ENCODE data around the gene RAPGEF4. TPM values are rescaled to one million over a fixed set of nuclear protein-coding genes. Genes with fewer than 3 reads are reported as not detected.
"Not testable (repeated sequence)": the region's sequence is repeated elsewhere in the genome, so short reads cannot be mapped to it uniquely, and the experiment has no call there.

The RAPGEF4 gene
- polyA plus RNA-seq, 12 donors: 2.1 to 16.7 (median 3.8) TPM; not detected in 1

GRCh38 chr2:173092844-173093402 lies 357.3 kb downstream of the RAPGEF4 start:
- DNase-seq: no peak

GRCh38 chr2:173093617-173094016 lies 358.0 kb downstream of the RAPGEF4 start:
- not testable (repeated sequence) for DNase-seq

- no peak for DNase-seq
These were observed 359.1 kb downstream of the RAPGEF4 start for GRCh38 chr2:173094731-173095130.

- DNase-seq: no peak
These were observed 359.7 kb downstream of the RAPGEF4 start for GRCh38 chr2:173095356-173095755.

- no peak for DNase-seq
These were observed 363.6 kb downstream of the RAPGEF4 start for GRCh38 chr2:173099271-173099670.

- DNase-seq: no peak
These were observed 364.2 kb downstream of the RAPGEF4 start for GRCh38 chr2:173099804-173100203.

GRCh38 chr2:173101687-173102086 lies 366.0 kb downstream of the RAPGEF4 start:
- DNase-seq: no peak

Other genes starting within 250 kb of the RAPGEF4 start
- 10 to 100 TPM in 11 of 12 donors, not detected in 1; 16.8 to 45.0 (median 26.0) TPM for gene PDK1, start 179.8 kb upstream of the RAPGEF4 start, polyA plus RNA-seq (ENCODE audit: insufficient read length in 12 of 12)

Measured in muscle of arm (tissue), 12 donors.